GM21528 (cell line): ENCODE measurements around the gene PCDH1.
"Not testable (repeated sequence)": the region's sequence is repeated elsewhere in the genome, so short reads cannot be mapped to it uniquely, and the experiment has no call there.

Source experiments
- ATAC-seq: cut with Tn5 transposase; IDR thresholded peaks from one replicate; pipeline ENCODE4 v1.9.1; 2021; ENCODE audit warnings: mild to moderate bottlenecking, moderate library complexity; ENCODE audit not compliant: unreplicated experiment, low FRiP score

PCDH1 gene

DNA sequence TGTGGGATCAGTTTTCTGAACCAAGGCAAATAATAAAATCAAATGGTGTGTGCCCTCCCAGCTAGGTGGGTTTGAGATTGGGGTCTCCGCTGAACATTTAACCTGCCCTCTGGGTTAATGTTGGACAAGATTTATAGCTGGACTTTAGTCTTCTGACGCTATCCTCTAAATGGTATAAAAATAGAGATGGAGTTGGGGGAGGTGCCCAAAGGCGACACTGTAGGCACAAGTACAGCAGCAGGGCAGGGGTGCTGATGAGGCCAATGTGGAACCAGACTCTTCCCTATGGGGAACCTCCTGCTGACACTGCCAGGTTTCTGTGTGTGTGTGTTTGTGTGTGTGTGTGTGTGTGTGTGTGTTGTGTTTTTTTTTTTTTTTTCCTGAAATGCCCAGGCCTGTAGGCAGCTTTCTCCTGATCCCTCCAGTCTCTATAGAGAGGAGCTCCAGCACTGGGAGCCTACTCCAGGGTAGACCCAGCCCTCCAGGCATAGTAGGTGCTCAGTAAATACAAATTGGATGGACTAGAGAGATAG lies 37.9 kb downstream of the PCDH1 start:
- ATAC-seq = no peak

DNA sequence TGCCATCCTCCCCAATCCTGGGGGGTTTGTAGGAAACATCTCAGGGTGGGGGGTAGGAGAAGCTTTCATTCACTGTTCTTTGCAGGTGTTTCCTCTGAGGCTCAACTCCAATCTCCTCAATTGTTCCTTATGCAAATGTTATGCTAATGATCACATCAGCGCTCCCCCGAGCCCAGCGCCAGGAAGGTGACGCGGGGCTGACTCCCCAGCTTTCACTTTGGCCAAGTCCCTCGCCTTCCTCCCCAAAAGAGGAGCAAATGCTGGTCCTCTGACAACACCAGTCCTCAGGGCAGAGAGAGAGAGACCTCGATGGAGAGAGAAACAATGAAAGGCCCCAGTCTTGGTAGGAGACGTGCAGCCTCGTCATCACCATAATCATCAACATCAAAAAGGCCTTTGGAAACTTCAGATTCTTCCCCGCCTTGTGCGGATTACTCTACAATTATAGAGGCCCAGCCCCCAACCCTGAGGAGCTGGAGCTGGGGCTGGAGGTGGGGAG lies 39.1 kb downstream of the PCDH1 start:
- no peak for ATAC-seq

DNA sequence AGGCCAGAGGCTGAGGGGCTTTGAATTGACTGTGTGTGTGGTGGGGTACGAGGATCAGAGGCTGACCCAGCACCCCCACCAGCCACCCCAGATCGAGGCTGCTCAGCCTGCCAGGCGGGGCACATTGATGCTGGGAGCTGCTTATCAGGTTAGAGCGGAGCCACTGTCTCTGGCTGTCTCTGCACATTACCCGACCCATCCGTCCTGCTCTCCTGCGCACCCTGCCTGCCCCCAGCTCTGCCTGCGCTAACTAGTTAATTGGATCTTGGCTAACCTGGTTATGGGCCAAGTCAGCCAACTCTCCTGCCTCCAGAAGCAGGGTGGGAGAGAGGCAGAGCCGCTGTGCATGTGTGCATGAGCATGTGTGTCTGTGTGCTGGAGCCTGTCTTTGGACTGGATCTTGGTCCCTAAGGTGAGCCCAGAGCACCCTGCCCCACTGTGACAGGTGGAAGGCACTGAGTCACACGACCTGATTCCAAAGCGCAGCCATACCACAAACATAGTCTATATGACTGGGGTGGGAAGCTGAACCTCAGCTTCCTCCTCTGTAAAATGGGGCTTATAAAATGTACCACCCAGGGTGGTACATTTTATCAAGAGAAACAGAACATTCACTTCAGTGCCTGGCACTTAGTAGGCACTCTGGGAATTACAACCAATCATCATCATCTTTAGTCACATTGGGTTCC lies 39.7 kb downstream of the PCDH1 start:
- ATAC-seq = no peak

DNA sequence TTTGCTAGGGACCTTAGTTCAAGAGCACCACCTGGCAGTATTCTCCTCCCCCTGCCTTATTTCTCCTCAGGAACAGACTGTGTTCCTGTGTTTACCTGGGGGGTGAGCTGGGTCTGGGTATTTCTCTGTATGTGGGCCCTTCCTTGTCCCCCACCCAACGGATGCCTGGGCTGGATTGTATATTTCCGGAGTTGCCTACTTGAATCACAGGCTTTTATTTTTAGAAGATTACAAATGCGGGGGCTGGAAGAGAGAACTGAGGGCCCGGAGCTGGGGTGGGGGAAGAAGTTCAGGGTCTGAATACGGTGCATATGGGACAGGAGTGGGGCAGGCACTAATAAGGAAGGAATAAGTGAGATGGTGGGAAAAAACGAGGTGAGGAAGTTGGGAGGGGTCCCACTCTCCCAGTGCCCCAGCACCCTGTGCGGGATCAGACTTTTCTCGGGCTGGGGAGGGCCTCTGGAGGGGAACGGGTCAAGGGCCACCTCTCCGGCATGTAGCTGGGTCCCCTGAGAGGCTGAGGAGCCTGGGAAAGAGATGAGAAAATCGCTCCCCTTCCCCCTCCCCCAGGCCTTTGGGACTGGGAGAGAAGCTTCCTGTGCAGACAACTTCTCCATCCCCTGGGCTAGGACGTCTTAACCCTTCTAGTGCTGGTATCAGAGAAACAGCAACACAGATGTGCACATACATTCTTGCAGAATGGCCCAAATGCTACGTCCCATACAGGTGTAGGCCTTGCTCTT lies 42.1 kb downstream of the PCDH1 start:
- ATAC-seq = no peak

DNA sequence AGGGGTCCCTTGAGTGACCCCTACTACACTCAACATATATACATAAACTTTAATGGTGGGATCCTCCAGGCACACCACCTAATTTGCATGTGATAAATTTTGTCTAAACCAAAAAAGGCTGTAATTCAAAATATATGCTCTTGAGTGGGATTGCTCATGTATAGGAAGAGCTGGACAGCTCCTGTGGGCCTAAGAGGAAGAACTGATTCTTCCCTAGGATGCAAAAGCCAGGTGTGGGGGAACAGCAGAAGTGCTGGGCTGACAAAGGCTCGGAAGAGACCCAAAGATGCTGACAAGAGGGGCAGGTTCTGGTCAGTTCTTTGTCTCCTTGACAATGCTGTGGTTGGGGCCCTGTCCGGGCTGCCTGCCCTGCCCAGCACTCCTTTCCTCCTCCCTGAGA lies 43.9 kb downstream of the PCDH1 start:
- ATAC-seq = no peak

DNA sequence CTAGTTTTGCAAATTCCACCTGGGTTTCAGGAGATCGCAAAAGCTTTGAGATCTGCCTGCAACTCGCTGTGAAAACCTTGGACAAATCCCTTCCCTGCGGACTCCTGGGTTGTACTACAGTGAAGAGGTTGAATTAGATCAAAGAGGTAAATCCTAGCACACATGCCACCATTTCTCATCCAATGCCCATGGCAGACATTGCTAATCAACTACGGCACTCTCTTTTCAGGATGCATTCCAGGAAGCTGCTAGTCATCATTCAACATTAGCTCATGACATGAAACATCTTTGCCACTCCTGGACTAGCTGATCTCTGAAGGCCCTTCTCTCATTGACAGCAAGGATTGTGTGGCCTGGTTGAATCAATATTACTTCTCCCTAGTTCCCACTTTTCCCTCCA lies 46.1 kb downstream of the PCDH1 start:
- ATAC-seq = no peak

DNA sequence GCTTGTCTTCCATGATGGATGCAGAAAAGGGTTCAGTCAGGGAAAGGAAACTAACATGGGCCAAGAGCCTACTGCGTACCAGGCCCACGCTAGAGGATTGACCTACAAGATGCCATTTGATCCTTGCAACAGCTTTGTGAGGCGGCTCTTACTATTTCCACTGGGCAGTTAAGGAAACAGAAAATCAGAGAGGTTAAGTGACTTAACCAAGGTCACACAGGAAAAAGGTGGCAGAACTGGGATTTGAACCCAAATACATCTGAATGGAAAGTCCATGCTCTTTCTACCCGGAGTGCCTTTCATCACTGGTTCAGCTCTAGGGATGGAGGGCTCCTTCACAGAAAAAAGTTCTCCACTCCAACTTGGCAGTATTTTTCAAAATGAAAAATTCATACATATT lies 50.0 kb downstream of the PCDH1 start:
- no peak for ATAC-seq

DNA sequence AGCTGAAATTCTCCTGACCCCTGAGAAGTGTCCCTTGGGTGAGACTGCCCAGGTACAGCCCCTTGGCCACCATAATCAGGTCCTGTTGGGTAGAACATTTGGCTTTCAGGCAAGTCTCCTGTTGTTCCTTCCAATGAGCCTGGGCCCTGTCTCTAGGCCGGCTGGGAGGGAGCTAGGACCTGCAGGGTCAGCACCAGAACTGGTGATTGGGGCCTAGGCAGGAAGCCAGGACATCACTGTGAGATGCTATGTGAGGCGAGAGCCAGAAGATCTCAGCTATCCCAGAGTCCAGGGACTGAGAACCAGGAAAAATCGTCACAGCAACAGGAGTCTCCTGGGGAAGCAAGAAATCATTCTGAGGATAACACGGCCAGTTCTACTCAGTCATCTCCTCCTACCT lies 51.5 kb downstream of the PCDH1 start:
- ATAC-seq = no peak

DNA sequence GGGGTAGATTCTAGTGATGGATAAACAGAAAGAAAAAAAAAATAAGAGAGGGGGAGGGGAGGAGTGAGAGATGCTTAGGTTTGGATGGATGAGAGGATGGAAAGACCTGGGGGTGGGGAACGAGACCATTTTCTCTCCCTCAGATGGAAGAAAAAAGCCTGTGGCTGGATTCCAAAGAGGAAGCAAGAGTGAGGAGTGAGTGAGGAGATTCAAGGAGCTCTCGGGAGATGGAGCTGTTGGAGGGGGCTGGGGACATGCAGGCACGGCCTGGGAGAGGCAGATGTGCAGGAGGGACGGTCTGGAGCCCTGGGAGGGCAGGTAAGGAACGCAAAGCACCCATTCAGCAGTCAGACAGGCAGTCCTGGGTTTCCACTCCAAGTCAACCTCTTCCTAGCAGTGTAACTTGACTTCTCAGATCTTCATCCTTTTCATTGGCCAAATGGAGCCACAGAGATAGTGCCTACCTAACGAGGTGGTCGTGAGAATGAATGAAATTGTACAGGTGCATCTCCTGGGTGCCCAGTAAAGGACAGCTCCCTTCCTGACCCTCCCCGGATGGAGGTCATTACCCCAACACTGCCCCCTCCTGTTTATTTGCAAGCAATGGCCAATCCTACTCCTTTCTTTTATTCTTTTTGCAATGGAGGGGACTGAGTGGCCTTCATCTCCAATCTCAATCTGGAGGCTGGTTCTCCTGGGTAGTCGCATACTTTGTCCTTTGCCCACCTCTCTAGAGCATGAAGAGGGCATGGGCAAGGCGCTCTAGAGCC lies 52.2 kb downstream of the PCDH1 start:
- no peak for ATAC-seq

DNA sequence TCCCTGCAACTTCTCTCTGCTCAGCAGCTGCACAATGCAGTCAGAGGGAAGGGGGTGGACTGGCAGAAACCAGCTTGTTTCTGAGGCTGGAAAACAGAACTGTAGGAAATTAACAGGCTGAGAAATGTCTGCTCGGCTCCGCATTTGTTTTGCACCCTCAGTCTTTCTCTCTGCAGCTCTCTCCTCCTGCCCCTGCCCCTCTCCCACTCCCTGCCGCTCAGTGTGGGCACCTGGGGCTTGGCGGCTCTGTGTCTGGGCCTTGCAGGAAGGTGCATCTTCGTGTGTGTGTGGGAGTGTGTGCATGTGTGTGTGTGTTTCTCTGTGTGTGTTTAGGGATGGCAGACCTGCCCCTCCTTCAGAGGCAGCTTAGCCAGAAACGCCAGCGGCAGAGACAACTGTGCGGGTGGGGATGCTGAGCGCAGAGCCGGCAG lies 53.0 kb downstream of the PCDH1 start:
- no peak for ATAC-seq

DNA sequence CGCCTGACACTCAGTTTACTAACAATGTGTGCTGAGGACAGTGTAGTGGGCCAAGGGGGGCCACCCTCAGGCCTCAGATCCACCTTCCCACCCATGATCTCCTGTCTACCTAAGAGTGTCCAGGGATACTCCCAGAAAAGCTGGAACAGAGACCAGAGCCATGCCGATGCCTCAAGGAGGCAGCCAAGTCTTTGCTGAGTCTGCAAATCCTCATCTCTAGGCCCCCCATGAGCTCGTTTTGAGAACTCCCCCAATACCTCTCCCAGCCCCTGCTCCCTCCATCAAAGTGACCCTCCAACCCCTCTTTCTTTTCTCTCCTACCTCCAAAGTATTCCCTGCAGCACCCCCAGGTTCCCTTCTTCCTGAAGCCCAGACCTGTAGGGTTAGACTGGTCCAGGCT lies 53.5 kb downstream of the PCDH1 start:
- ATAC-seq = no peak

DNA sequence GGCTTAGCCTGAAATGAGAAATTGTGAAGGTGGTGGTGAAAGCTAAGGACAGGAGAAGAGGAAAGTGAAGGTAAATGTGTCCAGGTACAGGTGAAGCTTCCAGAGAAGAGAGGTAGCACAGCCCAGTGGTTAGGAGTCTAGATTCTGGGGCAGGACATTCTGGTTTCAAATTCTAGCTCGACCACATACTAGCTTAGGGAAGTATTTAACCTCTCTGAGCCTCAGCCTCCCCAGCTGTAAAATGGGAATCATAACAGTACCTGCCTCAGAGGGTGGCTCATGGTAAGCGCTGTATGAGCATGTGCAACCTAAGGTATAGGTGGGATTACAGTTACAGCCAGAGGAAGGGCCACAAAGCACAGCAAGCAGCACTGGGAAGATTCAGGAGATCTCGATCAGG lies 55.2 kb downstream of the PCDH1 start:
- ATAC-seq = no peak

DNA sequence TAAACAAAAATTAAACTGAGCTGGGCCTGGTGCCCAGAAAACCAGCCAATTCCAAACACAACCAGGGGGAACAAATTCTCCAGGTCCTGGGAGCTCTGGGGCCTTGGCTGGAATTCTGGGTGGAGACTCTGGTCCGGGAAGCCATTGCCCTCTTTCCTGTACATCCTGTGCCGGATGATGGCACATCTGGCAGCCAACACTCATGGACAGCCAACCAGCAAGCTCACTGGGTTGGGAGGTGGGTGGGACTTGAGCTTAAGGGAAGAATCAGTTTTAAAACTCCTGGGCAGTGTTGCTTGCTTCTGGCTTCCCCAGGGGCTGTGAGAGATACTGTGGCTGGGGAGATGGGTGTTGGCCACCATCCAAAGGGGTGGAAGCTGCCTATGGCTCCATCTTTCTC lies 56.1 kb downstream of the PCDH1 start:
- ATAC-seq = no peak

DNA sequence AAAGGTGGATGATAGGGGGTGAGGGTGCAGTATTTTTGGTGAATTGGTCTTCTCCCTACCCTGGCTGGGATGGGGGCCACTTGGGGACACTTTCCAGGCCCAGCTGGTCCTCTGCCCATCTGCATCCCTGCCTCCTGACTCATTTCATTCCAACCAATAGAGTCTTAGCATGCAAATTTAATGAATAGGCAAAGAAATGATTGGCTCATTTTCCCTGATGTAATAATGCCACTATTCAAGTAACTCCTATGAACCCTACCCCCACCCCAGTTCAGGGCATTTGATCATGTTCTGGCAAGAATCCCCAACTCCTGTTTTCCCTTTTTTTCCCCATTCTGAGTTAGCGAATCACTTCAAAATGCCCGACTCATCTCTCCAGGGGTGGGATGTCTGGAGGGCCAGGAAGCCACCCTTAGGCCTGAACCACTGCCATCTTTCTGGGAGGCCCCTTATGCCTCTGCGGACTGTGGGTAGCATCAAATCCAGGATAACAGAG lies 56.7 kb downstream of the PCDH1 start:
- ATAC-seq = no peak

DNA sequence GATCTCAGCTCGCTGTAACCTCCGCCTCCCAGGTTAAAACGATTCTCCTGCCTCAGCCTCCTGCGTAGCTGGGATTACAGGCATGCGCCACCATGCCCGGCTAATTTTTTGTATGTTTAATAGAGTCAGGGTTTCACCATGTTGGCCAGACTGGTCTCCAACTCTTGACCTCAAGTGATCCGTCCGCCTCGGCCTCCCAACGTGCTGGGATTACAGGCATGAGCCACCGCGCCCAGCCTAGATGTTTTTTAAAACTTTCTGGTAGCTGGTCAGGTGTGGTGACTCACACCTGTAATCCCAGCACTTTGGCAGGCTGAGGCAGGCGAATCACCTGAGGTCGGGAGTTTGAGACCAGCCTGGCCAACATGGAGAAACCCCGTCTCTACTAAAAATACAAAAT lies 57.5 kb downstream of the PCDH1 start:
- ATAC-seq = not testable (repeated sequence)

DNA sequence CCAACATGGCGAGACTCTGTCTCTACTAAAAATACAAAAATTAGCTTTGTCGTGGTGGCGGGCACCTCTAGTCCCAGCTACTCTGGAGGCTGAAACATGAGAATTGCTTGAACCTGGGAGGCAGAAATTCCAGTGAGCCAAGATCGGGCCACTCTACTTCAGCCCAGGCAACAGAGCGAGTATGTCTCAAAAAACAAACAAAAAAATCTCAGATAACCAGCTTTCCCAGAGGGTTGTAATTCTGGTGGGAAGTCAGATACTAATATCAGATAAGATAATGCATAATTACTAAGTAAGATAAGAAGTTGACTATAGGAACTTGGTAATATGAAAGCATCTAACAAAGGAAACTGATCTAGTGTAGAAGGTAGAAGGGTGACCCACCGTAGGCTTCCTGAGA lies 60.6 kb downstream of the PCDH1 start:
- ATAC-seq = no peak

DNA sequence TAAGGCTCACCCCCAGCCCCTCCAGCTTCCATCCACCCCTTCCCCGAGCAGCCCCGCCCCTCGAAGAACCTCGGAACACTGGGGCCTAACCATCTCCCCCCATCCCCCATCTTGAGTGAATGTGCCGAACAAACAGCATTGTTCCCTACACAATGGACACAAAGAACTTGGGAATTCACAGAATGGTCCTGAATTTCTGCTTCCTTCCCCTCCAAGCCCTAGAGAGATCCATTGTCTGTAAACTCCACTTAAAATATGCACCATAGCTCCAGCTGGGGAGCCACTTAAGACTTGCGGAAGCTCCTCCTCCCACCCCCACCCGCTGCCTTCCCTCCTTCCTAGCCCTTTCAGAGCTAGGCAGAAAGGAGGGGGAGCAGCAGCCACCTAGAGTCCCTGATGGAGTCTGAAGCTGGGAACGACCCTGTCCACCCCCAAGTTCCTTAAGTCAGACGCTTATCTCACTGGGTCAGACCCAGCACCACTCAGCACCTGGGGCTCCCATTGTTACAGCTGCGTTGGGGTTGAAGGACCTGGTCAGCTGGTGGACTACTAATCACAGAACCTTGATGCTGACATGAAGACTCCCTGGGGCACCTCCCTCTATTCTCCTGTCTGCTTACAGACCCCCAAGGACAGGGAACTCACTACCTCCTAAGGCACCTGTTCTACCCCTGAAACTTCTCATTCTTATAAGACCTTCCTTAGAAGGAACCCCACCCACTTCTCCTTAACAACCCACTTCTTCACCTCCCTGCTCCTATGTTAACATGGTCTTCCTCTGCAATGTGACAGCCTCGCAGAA lies 61.4 kb downstream of the PCDH1 start:
- ATAC-seq = no peak

DNA sequence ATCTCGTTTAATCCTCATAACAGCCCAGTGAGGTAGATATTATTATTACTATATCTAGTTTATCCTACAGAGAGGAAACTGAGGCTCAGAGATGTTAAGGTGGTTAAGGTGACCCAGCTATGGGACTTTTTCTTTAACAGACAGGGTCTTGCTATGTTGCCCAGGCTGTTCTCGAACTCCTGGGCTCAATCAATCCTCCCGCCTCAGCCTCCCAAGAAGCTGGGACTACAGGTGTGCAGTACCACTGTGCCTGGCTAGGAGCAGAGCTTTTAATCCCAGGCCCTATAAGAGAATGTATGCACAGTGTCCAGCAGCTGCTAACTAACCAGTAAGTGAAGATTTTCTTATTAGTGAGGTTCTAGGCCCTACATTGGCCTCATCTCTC lies 62.4 kb downstream of the PCDH1 start:
- ATAC-seq = no peak

DNA sequence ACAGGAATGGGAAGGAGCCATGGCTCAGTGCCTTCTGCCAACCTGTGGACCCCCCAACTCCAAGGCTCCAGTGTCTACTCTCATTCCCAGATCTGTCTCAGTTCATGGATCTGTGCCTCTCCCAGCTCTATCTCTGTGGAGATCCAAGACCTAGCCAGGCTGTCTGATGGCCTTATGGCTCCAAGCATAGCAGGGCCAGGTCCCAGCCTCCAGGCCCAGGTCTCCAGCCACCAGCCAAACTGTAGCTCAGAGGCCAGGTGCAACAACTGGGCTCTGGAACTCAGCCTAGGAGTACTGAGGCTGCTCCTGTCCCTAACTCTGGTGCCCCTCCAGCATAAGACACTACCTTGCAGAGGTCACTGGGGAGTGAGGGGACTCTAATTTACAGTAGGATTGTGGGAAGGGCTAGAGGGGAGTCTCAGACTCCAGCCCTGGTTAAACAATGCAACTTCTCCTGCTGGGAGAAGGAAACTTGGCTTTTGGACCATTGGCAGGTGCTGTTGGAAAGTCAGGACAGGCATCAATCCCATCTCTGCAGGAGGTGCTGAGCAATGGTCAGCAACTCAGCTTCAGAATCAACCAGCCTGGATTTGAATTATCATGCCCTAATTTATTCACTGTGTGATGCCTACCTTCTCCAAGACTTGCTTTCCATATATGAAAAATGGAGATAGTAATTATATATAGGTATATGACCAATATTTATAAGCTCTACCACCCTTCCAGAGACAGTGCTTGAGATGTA lies 63.0 kb downstream of the PCDH1 start:
- ATAC-seq = no peak
